Activated T-helper 1 cell treated with anti-CD3 and anti-CD28 coated beads, Interleukin-12 subunit alpha, Interleukin-12 subunit beta, Interleukin-2, Interleukin-4 antibody, amounts not matched to agents 30 ng/mL and 10 ng/mL and 1 ng/mL, durations not matched to agents 14 hours and 24 hours and 36 hours (primary cell): ENCODE results near the gene KIAA0040. TPM values are rescaled to one million over a fixed set of nuclear protein-coding genes. Genes with fewer than 3 reads are reported as not detected.

ENCODE experiments used
- DNase-seq: peaks from one replicate; pipeline ENCODE4 v3.0.0; 2021; ENCODE audit warnings: low spot score
- H3K27ac Mint-ChIP-seq: one replicate; pipeline ENCODE4 v1.8.0; 2021; ENCODE audit warnings: mild to moderate bottlenecking, mixed read lengths
- H3K27me3 Mint-ChIP-seq: one replicate; pipeline ENCODE4 v1.8.0; 2022; ENCODE audit warnings: mild to moderate bottlenecking, moderate library complexity, mixed read lengths; ENCODE audit not compliant: insufficient read depth
- H3K36me3 Mint-ChIP-seq: one replicate; pipeline ENCODE4 v1.8.0; 2021; ENCODE audit warnings: low read depth, mixed read lengths
- H3K4me1 Mint-ChIP-seq: one replicate; pipeline ENCODE4 v1.8.0; 2021; ENCODE audit warnings: low read depth, mixed read lengths
- H3K4me3 Mint-ChIP-seq: one replicate; pipeline ENCODE4 v1.8.0; 2021; ENCODE audit warnings: mild to moderate bottlenecking, moderate library complexity, mixed read lengths
- H3K9me3 Mint-ChIP-seq: one replicate; pipeline ENCODE4 v1.8.0; 2021; ENCODE audit warnings: mixed read lengths
- intact Hi-C: fragments of 100-400 bp; cut with micrococcal nuclease; formaldehyde crosslinking; loops from one replicate; pipeline ENCODE4 v1.15.1; 2024
- total RNA-seq: library from RNA; stranded (reverse); gene quantifications from 2 replicates; pipeline ENCODE4 v1.2.3, GENCODE V29; 2022

The KIAA0040 gene
- total RNA-seq, 1 donor from 2014 or later: 43.8 TPM

DNA sequence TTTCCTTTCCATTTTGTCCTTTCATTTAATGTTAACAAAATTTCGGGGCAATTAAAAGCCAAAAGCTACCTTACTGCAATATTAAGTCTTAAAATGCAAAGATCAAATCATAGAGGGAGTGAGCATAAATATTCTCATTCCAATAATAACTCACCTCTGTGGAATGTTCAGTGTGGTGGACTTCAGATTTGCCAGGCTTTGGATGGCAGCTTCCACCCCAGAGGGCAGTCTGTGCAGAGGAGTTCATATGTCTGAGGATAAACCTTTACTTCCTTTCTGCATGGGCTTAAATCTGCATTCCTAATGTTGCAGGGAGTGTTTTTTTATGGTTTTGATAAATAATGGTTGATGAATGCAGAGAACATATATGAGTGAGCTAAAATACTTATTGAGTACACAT is 16.3 kb downstream of the KIAA0040 start:
- peaks cover 59% of the 10 kb centered on the region for H3K36me3 Mint-ChIP-seq
- no peaks in the 10 kb centered on the region for H3K27me3 Mint-ChIP-seq
- no peak for DNase-seq
- no peak overlapping the region for H3K27ac Mint-ChIP-seq
- no peaks in the 10 kb centered on the region for H3K9me3 Mint-ChIP-seq
- H3K4me3 Mint-ChIP-seq: no peak overlapping the region
- intact Hi-C loops: no loop called here
- H3K4me1 Mint-ChIP-seq: peaks cover 73% of the 10 kb centered on the region

DNA sequence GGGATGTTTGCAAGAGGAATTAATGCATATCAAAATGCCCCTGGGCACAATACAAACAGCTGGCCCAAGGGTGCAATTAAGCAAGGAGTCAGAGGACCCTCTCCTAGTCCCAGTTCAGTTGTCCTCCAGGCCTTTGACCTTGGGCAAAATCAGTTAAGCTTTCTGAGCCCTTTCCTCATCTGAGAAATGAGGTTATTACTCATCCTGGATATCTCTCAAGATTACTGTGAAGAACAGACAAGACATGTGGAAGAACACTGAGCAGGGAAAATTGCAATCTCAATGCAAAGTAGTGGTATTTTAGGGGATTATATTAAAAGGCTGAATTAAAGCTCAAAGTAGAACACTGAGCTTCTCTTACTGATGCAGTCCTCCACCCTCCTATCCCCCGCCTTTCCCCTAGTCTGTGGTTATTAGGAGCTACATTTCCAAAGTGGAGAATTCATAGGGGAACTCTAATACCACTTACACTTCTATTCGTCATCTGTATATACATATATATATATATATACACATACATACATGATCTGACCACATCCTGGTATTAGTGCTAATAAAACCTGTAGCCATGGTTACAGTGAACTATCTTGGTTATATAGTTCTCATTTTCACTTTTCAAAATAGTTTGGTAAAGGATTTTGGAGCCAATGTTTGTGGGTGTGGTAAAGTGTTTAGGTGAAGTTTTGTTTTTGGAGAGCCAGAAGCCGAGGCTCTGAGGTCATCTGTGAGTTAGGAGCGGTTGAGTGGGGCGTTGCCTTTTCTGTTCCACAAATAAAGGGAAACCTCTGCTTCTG is 18.1 kb downstream of the KIAA0040 start:
- peaks cover 78% of the 10 kb centered on the region for H3K4me1 Mint-ChIP-seq
- H3K9me3 Mint-ChIP-seq: no peaks in the 10 kb centered on the region
- peaks cover 64% of the 10 kb centered on the region for H3K36me3 Mint-ChIP-seq
- no peak overlapping the region for H3K27ac Mint-ChIP-seq
- H3K27me3 Mint-ChIP-seq: no peaks in the 10 kb centered on the region
- intact Hi-C loops: no loop called here
- DNase-seq: no peak
- no peak overlapping the region for H3K4me3 Mint-ChIP-seq

DNA sequence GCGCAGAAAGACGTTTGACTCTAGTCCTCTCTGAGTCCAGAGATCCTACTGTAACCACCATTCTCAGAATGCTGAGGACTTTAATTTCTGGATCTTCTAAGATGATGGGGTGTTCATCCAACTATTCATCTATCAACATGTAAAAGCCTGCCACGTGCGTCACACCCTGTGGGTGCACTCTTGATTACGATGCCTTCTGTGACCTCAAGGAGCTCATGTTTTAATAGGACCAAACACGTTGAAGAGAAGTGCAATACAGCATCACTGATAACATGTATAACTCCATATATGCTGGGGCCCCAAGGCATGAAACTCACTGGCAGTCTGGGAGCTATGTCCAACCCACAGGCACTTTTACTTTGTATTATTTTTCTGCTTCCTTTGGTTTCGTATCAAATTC is 19.0 kb downstream of the KIAA0040 start:
- Mint-ChIP-seq H3K27me3 (no peaks in the 10 kb centered on the region), H3K9me3 (no peaks in the 10 kb centered on the region), H3K36me3 (peaks cover 63% of the 10 kb centered on the region), H3K4me1 (peaks cover 78% of the 10 kb centered on the region), H3K4me3 (no peak overlapping the region), H3K27ac (no peak overlapping the region)
- DNase-seq: no peak
- intact Hi-C loops: no loop called here

DNA sequence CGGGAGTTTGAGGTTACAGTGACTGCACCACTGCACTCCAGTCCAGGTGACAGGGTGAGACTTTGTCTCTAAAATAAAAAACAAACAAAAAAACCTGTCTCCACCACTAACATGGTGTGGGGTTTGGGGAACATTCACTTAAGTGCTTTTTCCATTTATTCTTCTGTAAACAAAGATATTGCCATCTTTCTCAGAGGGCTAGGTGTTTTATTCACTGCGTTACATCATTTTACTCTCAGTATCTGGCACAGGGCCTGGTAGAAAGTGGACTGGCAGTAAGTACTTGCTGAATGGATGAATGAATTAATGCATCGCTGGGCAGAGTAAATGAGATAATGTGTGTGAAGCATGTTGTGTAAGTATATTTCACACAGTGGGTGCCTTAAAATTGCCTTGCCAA is 20.1 kb downstream of the KIAA0040 start:
- Mint-ChIP-seq H3K36me3 (peaks cover 63% of the 10 kb centered on the region), H3K27ac (no peak overlapping the region), H3K27me3 (no peaks in the 10 kb centered on the region), H3K9me3 (no peaks in the 10 kb centered on the region), H3K4me3 (no peak overlapping the region), H3K4me1 (peaks cover 77% of the 10 kb centered on the region)
- no peak for DNase-seq
- intact Hi-C loops: no loop called here

DNA sequence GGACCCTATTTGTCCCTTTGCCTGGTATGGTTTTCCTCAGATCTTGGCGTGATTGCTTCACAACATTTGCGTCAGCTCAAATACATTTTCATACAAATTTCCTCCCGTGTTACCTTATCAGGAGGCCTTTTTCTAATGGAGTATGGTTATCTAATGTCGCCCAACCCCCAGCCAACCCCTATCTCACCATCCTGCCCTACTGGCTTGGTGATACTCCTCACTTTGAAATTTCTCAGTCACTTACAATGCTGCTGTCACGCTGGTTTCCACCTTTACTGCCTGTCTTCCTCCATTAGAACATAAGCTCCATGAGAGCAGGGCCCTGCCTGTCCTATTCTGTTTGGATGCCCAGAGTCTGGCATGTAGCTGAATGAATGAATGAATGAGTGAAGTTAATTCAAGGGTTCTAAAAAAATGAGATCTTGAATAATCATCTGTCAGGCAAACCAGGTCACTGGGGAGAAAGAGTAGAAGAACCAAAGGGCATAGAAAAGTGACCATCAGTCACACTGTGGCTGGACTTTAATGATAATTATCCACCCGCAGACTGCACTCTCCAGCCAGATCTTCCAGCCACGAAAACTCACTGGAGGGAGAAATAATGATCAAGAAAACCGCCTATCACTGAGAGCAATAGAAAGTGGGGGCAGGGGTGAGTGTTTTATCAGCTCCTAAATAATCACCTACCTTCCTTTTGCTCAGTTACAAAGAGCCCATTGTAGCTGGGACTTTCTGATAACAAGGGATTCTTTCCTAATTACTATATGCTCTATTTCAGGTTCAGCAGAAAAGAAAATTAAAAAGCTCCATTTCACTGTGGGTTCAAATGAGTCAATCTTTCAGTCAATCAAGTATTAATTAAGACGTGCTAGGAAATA is 21.3 kb downstream of the KIAA0040 start:
- Mint-ChIP-seq H3K36me3 (peaks cover 58% of the 10 kb centered on the region), H3K4me3 (no peak overlapping the region), H3K9me3 (no peaks in the 10 kb centered on the region), H3K27ac (peak overlapping the region; percentile 20), H3K4me1 (peaks cover 68% of the 10 kb centered on the region), H3K27me3 (no peaks in the 10 kb centered on the region)
- intact Hi-C loops: no loop called here
- no peak for DNase-seq

DNA sequence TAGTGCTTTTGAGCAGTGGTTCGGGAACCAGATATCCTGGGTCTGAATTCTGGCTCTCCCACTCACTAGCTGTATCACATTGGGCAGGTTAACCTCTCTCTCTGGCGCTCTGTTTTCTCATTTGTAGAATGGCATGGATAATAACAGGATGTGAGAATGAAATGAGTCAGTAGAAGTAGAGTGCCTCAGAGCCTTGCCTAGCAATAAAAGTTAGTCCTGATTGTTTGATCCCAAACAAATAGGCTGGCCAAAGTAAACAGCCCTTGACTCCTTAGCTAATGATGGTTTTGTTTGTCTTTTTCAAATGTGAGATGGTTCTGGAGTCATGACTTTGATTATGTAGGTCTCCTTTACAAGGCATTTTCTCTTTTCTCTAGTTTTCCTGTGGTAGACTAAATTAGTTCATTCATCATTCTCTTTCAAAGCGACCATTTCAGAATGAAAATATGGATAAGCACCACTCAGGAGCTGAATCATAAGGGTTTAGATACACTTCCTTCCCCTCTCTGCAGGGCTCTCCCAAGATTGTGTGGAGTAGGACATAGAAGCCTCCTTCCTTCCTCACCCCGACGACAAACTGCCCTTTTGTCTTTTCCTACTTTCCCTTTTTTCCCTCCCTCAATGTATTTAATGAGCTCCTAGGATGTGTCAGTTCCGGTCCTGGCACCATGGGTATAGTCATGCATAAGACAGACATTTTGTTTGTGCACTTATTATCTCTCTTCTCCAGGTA is 23.1 kb downstream of the KIAA0040 start:
- intact Hi-C loops: no loop called here
- no peaks in the 10 kb centered on the region for H3K9me3 Mint-ChIP-seq
- peaks cover 59% of the 10 kb centered on the region for H3K4me1 Mint-ChIP-seq
- H3K4me3 Mint-ChIP-seq: no peak overlapping the region
- H3K27me3 Mint-ChIP-seq: no peaks in the 10 kb centered on the region
- H3K27ac Mint-ChIP-seq: peak overlapping the region; percentile 21
- no peak for DNase-seq
- peaks cover 55% of the 10 kb centered on the region for H3K36me3 Mint-ChIP-seq

DNA sequence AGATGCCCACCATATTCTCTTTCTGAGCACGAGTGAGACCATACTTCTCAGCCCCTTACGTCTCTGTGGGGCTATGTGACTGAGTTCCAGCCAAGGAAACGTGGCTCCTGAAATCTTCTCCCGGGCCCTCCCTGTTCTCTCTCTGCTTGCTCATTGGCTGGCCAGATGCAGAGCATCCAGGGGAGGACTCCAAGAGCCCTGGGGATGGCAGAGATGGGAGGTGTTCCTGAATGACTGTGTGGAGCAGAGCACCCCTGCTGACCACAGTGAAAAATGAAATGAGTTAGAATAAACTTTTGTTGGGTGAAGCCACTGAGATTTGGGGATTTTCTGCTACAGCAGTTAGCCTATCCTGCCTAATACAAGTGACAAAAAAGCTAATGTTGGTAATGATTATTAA is 23.8 kb downstream of the KIAA0040 start:
- Mint-ChIP-seq H3K4me1 (peaks cover 53% of the 10 kb centered on the region), H3K36me3 (peaks cover 51% of the 10 kb centered on the region), H3K27me3 (no peaks in the 10 kb centered on the region), H3K9me3 (no peaks in the 10 kb centered on the region), H3K4me3 (no peak overlapping the region), H3K27ac (peak overlapping the region; percentile 45)
- no peak for DNase-seq
- intact Hi-C loops: no loop called here

DNA sequence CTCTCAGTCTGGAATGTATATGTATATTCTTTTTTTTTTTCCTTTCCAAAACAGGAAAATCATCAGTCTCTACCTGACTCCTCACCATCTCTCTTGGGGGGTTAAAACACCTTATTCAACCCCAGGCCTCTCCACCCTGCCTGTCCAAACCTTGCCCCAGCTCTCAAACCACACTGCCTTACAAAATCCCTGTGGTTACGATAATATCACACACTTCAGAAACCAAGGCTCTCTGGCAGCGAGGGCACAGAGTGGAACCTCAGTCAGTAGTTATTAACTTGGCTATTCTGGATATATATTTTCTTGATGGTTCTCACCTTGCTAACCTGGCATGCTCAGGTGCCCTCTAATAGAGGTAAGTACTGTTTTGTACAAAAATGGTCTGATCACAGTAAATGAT is 24.7 kb downstream of the KIAA0040 start:
- Mint-ChIP-seq H3K4me3 (no peak overlapping the region), H3K27me3 (no peaks in the 10 kb centered on the region), H3K27ac (no peak overlapping the region), H3K9me3 (no peaks in the 10 kb centered on the region), H3K36me3 (peaks cover 52% of the 10 kb centered on the region), H3K4me1 (peaks cover 44% of the 10 kb centered on the region)
- intact Hi-C loops: no loop called here
- DNase-seq: no peak

DNA sequence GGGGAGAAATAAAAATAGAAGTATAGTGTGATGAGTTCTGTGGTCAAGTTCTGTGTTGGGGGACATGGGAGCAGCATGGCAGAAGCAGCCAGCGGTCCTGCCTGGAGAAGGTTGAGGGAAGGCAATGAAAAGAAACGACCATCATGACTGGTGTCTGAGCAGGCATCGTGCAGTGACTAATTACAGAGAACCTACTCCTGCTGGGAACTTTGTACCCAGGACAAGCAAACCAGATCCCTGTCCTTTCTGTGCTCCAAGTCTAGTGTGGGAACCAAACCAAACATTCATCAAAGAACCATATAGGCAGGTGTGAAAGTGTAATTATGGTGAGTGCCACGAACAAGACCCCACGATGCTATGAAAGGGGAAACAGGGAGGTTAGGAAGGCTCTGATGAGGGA is 25.8 kb downstream of the KIAA0040 start:
- Mint-ChIP-seq H3K4me1 (peaks cover 43% of the 10 kb centered on the region), H3K4me3 (no peak overlapping the region), H3K36me3 (peaks cover 49% of the 10 kb centered on the region), H3K27ac (no peak overlapping the region), H3K27me3 (no peaks in the 10 kb centered on the region), H3K9me3 (no peaks in the 10 kb centered on the region)
- no peak for DNase-seq
- intact Hi-C loops: no loop called here

DNA sequence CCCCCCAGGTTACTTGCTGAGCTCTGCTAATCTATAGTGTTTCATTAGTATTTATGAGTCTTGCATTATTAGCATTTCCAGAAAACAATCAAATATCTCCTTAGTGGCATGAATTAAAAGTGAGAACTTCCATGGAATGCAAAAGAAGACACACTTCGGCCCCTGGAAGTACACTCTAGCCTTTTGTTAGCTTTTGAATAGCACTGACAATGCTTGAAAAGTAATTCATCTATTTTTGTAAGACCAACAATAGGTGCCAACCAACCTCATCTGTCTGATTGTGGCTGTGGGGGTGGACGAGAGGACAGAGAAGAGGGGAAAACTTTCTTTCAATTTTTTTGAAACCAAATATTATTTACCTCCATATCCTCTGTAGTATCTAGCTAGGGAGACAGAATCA is 27.8 kb downstream of the KIAA0040 start:
- Mint-ChIP-seq H3K27ac (no peak overlapping the region), H3K4me3 (no peak overlapping the region), H3K4me1 (peaks cover 43% of the 10 kb centered on the region), H3K36me3 (peaks cover 54% of the 10 kb centered on the region), H3K9me3 (no peaks in the 10 kb centered on the region), H3K27me3 (no peaks in the 10 kb centered on the region)
- intact Hi-C loops: no loop called here
- no peak for DNase-seq

DNA sequence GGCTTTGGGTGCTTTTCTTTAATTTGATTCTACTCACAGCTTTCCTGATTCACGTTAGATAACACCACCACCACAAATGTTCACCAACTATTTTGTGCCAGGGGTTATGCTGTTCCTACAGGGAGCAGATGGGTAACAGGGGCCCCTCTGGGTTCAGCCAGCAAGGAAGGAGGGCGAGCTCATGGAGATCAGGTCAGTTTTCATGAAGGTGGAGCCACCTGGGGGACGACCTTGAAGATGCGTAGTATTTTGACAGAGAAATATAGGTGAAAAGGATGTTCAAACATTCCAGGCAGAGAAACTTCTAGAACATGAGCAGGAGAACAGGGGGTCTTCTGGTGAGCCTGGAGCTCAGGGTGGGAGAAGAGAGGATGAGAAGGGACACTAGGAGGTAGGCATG is 28.9 kb downstream of the KIAA0040 start:
- no peaks in the 10 kb centered on the region for H3K9me3 Mint-ChIP-seq
- no peak overlapping the region for H3K4me3 Mint-ChIP-seq
- H3K27ac Mint-ChIP-seq: no peak overlapping the region
- no peak for DNase-seq
- H3K27me3 Mint-ChIP-seq: no peaks in the 10 kb centered on the region
- peaks cover 35% of the 10 kb centered on the region for H3K4me1 Mint-ChIP-seq
- H3K36me3 Mint-ChIP-seq: peaks cover 54% of the 10 kb centered on the region
- intact Hi-C loops: no loop called here

DNA sequence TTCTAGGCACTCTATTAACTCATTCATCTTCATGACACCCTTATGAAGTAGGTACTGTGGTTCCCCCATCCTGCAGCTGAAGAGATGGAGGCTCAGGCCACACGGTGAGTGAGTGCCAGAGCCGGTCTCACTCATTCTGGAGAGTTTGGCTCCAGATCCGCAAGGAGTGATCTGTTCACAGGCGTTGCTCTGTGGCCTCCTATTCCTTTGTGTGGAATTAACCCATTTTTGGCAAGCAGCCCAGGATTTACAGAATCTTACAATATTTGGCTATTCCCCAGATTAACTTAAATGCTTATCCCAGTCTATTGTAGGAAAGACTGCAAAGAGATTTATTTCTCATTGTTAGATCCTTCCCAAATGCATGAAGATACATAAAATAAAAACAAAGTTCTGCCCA is 29.6 kb downstream of the KIAA0040 start:
- Mint-ChIP-seq H3K27me3 (no peaks in the 10 kb centered on the region), H3K4me3 (no peak overlapping the region), H3K27ac (no peak overlapping the region), H3K4me1 (peaks cover 34% of the 10 kb centered on the region), H3K9me3 (no peaks in the 10 kb centered on the region), H3K36me3 (peaks cover 49% of the 10 kb centered on the region)
- intact Hi-C loops: no loop called here
- no peak for DNase-seq

DNA sequence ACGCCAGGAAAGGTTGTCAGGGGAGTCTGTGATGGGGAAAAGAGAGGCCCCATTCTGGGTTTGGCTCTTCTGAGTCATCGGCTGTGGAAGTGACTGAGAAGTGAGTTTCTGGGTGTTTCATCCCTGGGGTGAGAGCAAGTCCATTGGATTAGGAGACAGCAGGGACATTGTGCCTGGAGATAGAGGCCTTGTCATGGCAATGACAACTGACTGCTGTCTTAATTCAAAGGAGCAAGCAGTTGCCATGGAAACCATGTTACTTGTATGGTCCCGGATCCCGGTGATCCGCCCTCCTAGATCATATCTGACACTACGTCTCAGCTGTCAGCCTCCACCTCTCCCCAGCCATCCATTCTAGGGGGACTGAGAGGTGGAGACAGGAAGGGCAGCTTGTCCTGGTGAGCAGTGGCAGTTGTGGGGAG is 34.4 kb downstream of the KIAA0040 start:
- no peak for DNase-seq
- intact Hi-C loops: no loop called here
- H3K9me3 Mint-ChIP-seq: no peaks in the 10 kb centered on the region
- H3K4me3 Mint-ChIP-seq: no peak overlapping the region
- H3K36me3 Mint-ChIP-seq: peaks cover 37% of the 10 kb centered on the region
- H3K27ac Mint-ChIP-seq: peak overlapping the region; percentile 29
- peaks cover 54% of the 10 kb centered on the region for H3K4me1 Mint-ChIP-seq
- peaks cover 11% of the 10 kb centered on the region for H3K27me3 Mint-ChIP-seq
